PC-9 (cell line): ENCODE measurements around the gene AKAP6. TPM values are rescaled to one million over a fixed set of nuclear protein-coding genes. Genes with fewer than 3 reads are reported as not detected.

ENCODE experiments used
- Bru-seq: library from RNA; stranded (reverse); fragments of 400-500 nt; gene quantifications from one replicate; lab custom pipeline; 2021; lab: Mats Ljungman, UMichigan
- BruChase-seq, 2 experiments: library from RNA; stranded (reverse); fragments of 400-500 nt; gene quantifications; one replicate each; lab custom pipeline; 2021; lab: Mats Ljungman, UMichigan
- BruUV-seq: library from RNA; stranded (reverse); fragments of 400-500 nt; replicated peaks from 2 replicates; lab custom pipeline; 2021; lab: Mats Ljungman, UMichigan
- CTCF ChIA-PET: fragments of 300-600 bp; sonication (Branson Sonifier 250); formaldehyde crosslinking; loops from one replicate; lab custom pipeline; 2022; ENCODE audit warnings: antibody characterized with exemption; lab: Charles Lee
- POLR2A ChIA-PET: fragments of 300-600 bp; sonication (Branson Sonifier 250); formaldehyde crosslinking; loops from one replicate; lab custom pipeline; 2022; ENCODE audit warnings: antibody characterized with exemption; ENCODE audit not compliant: unreplicated experiment; lab: Charles Lee
- DNase-seq, 2 experiments: peaks; one replicate each; pipeline versions ENCODE4 v3.0.0 to v3.0.0-alpha.2; 2015 to 2022; ENCODE audit warnings: mixed read lengths in 1 of 2
- H2AFZ ChIP-seq: fragments of 200-600 bp; sonication (generic); 2 replicates; pipeline ENCODE4 v1.8.1; 2017; ENCODE audit warnings: antibody characterized with exemption
- H3F3A ChIP-seq: fragments of 200-600 bp; sonication (generic); 2 replicates; pipeline ENCODE4 v1.8.1; 2017; ENCODE audit warnings: antibody characterized with exemption, mild to moderate bottlenecking, low read depth; ENCODE audit not compliant: insufficient read depth
- H3K27ac ChIP-seq: fragments of 200-600 bp; sonication (generic); 2 replicates; pipeline ENCODE4 v1.6.1; 2016; ENCODE audit warnings: mixed run types
- H3K27me3 ChIP-seq: fragments of 200-600 bp; sonication (generic); 2 replicates; pipeline ENCODE4 v1.6.1; 2016; ENCODE audit warnings: low read depth, mixed run types; ENCODE audit not compliant: insufficient read depth
- H3K36me3 ChIP-seq: fragments of 200-600 bp; sonication (generic); 2 replicates; pipeline ENCODE4 v1.6.1; 2016; ENCODE audit warnings: low read depth, mixed run types
- H3K4me1 ChIP-seq: fragments of 200-600 bp; sonication (generic); replicated peaks from 2 replicates; pipeline ENCODE4 v1.6.1; 2016; ENCODE audit warnings: mixed run types; ENCODE audit not compliant: insufficient read depth
- H3K4me2 ChIP-seq: fragments of 200-600 bp; sonication (generic); 2 replicates; pipeline ENCODE4 v1.6.1; 2017; ENCODE audit warnings: mixed run types
- H3K4me3 ChIP-seq: fragments of 200-600 bp; sonication (generic); 2 replicates; pipeline ENCODE4 v1.6.1; 2016; ENCODE audit warnings: mixed run types
- H3K79me2 ChIP-seq: fragments of 200-600 bp; sonication (generic); 2 replicates; pipeline ENCODE4 v1.6.1; 2017; ENCODE audit warnings: low read depth, mixed run types
- H3K9me2 ChIP-seq: fragments of 200-600 bp; sonication (generic); 2 replicates; pipeline ENCODE4 v1.8.1; 2017; ENCODE audit warnings: mild to moderate bottlenecking; ENCODE audit not compliant: insufficient read depth
- H3K9me3 ChIP-seq: fragments of 200-600 bp; sonication (generic); 2 replicates; pipeline ENCODE4 v1.8.1; 2016; ENCODE audit warnings: low read depth; ENCODE audit not compliant: insufficient read depth
- H4K20me1 ChIP-seq: fragments of 200-600 bp; sonication (generic); 2 replicates; pipeline ENCODE4 v1.8.1; 2017; ENCODE audit not compliant: insufficient read depth
- EZH2 ChIP-seq: fragments of 200-600 bp; sonication (generic); IDR thresholded peaks from 2 replicates; pipeline ENCODE4 v1.8.0; 2017; ENCODE audit warnings: antibody characterized with exemption, low read depth
- intact Hi-C: fragments of 100-400 bp; cut with micrococcal nuclease; formaldehyde crosslinking; loops from one replicate; pipeline ENCODE4 v1.10.0; 2022; ENCODE audit not compliant: unreplicated experiment
- long read RNA-seq: library from polyadenylated mRNA; stranded (forward); transcript quantifications from one replicate; pipeline ENCODE4 v2.0.0, GENCODE V29; 2022
- total RNA-seq: library from RNA; stranded (reverse); gene quantifications from 2 replicates; pipeline ENCODE4 v1.2.3, GENCODE V29; 2021
- TF ChIP-seq, protein P1 (sequence below): fragments of 200-600 bp; sonication (generic); conservative IDR thresholded peaks from 2 replicates; pipeline ENCODE4 v1.6.1; 2017; ENCODE audit warnings: mixed run types, antibody characterized with exemption, mild to moderate bottlenecking, moderate library complexity

Gene AKAP6, protein sequence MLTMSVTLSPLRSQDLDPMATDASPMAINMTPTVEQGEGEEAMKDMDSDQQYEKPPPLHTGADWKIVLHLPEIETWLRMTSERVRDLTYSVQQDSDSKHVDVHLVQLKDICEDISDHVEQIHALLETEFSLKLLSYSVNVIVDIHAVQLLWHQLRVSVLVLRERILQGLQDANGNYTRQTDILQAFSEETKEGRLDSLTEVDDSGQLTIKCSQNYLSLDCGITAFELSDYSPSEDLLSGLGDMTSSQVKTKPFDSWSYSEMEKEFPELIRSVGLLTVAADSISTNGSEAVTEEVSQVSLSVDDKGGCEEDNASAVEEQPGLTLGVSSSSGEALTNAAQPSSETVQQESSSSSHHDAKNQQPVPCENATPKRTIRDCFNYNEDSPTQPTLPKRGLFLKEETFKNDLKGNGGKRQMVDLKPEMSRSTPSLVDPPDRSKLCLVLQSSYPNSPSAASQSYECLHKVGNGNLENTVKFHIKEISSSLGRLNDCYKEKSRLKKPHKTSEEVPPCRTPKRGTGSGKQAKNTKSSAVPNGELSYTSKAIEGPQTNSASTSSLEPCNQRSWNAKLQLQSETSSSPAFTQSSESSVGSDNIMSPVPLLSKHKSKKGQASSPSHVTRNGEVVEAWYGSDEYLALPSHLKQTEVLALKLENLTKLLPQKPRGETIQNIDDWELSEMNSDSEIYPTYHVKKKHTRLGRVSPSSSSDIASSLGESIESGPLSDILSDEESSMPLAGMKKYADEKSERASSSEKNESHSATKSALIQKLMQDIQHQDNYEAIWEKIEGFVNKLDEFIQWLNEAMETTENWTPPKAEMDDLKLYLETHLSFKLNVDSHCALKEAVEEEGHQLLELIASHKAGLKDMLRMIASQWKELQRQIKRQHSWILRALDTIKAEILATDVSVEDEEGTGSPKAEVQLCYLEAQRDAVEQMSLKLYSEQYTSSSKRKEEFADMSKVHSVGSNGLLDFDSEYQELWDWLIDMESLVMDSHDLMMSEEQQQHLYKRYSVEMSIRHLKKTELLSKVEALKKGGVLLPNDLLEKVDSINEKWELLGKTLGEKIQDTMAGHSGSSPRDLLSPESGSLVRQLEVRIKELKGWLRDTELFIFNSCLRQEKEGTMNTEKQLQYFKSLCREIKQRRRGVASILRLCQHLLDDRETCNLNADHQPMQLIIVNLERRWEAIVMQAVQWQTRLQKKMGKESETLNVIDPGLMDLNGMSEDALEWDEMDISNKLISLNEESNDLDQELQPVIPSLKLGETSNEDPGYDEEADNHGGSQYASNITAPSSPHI (N-terminal part only)
- total RNA-seq (2.8 and 3.5 TPM in 2 replicates), Bru-seq, nascent RNA (percentile 33 among the genes with signal in this experiment), BruChase-seq, experiment 1, labeled RNA remaining after a 2-hour chase (percentile 27 among the genes with signal in this experiment), BruChase-seq, experiment 2, labeled RNA remaining after a 6-hour chase (percentile 24 among the genes with signal in this experiment)
- long read RNA-seq, partial matches to known transcripts, result 0 of 1 reads
- long read RNA-seq, other reads (novel, unspliced or antisense), result 1 of 1 reads

DNA sequence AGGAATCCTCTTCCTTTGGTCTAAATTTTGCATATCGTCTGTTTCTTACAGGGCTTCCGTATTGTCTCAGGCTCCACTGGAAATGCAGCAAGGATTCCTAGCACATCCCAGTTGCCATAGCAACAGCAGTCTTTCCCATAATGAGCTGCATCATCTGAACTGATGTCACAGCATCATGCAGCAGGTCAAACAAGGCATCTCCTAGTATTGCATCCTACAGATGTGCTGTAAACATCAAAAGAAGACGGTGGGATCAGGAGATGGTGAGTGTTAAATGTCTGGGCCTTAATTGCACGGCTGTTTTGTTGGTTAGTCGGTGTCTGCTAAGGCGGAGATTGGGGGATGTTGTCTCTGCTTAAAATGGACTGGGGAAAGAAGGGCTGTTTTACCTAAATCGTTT lies at the start of gene AKAP6:
Gene AKAP6, plus strand, starts transcription at position 153 of the 400 bp plus-strand sequence. CDS start 104,196 bp downstream, outside the sequence.
- TF ChIP-seq, protein P1, sequence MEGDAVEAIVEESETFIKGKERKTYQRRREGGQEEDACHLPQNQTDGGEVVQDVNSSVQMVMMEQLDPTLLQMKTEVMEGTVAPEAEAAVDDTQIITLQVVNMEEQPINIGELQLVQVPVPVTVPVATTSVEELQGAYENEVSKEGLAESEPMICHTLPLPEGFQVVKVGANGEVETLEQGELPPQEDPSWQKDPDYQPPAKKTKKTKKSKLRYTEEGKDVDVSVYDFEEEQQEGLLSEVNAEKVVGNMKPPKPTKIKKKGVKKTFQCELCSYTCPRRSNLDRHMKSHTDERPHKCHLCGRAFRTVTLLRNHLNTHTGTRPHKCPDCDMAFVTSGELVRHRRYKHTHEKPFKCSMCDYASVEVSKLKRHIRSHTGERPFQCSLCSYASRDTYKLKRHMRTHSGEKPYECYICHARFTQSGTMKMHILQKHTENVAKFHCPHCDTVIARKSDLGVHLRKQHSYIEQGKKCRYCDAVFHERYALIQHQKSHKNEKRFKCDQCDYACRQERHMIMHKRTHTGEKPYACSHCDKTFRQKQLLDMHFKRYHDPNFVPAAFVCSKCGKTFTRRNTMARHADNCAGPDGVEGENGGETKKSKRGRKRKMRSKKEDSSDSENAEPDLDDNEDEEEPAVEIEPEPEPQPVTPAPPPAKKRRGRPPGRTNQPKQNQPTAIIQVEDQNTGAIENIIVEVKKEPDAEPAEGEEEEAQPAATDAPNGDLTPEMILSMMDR, result no peak
- no peak for TF ChIP-seq EZH2
- no peaks in the 10 kb centered on the region for H3K27me3 ChIP-seq
- no peak within 1 kb of the TSS for H3K4me2 ChIP-seq
- H3K9me2 ChIP-seq, result no peaks in the 10 kb centered on the region
- H3K4me1 ChIP-seq, result no peaks in the 10 kb centered on the region
- ChIA-PET CTCF (no interaction called here), POLR2A (no interaction called here)
- no peaks in the 10 kb centered on the region for H3K36me3 ChIP-seq
- DNase-seq, result no peak
- H4K20me1 ChIP-seq, result no peaks in the 10 kb centered on the region
- BruUV-seq, result no TSS peak
- H3K79me2 ChIP-seq, result no peaks in the 10 kb centered on the region
- intact Hi-C loops, result no loop called here
- no peak within 1 kb of the TSS for H3K27ac ChIP-seq
- H3F3A ChIP-seq, result peaks cover 5% of the 10 kb centered on the region; the same call in 1 of the 2 replicates
- no peaks in the 10 kb centered on the region for H3K9me3 ChIP-seq
- H2AFZ ChIP-seq, result no peak within 1 kb of the TSS
- H3K4me3 ChIP-seq, result no peak within 1 kb of the TSS

DNA sequence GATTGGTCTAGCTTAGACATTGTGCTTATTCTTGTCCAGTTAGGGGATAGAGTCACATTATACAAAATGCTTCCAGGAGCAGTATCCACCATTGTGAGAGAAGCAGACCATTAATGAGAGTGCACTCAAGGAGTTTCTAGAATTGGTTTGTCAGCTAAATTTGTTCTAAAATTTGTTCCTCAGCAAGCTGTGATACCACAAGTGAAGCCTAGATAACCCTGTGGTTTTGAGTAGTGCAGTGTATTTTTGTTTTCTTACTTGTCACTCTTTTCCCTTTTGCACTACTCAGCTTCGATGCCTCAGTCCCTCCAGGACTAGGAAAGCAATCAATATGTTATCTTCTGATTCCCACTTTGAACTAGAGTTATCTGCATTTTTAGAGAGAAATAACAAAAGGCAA lies 42.5 kb upstream of the AKAP6 start:
- Histone ChIP-seq H2AFZ (no peak overlapping the region), H3K4me2 (no peak overlapping the region), H3K79me2 (no peaks in the 10 kb centered on the region), H3K4me1 (no peaks in the 10 kb centered on the region), H3K9me3 (no peaks in the 10 kb centered on the region), H4K20me1 (no peaks in the 10 kb centered on the region), H3K4me3 (no peak overlapping the region), H3K9me2 (no peaks in the 10 kb centered on the region), H3K27ac (no peak overlapping the region), H3F3A (no peaks in the 10 kb centered on the region), H3K36me3 (no peaks in the 10 kb centered on the region), H3K27me3 (no peaks in the 10 kb centered on the region)
- no peak for TF ChIP-seq EZH2
- TF ChIP-seq, protein P1, result no peak
- intact Hi-C loops, result no loop called here
- no peak for DNase-seq
- POLR2A ChIA-PET, result no interaction called here
- BruUV-seq, result no TSS peak
- CTCF ChIA-PET, result no interaction called here
